Neural cell (in vitro differentiated cells): ENCODE data around the gene ADD1. TPM values are rescaled to one million over a fixed set of nuclear protein-coding genes. Genes with fewer than 3 reads are reported as not detected.

Experiments
- H2AFZ ChIP-seq: fragments of 200-600, 300-800 bp; sonication (generic), shearing (Covaris generic); 2 replicates; pipeline ENCODE4 v1.6.0; 2014; ENCODE audit warnings: low read depth, mild to moderate bottlenecking, antibody characterized with exemption, low read length, moderate library complexity
- H3F3A ChIP-seq: fragments of 200-600 bp; shearing (Covaris generic); 2 replicates; pipeline ENCODE4 v1.6.1; 2016; ENCODE audit warnings: mild to moderate bottlenecking, moderate library complexity, mixed read lengths, antibody characterized with exemption, low read length; ENCODE audit not compliant: insufficient read depth, poor library complexity, severe bottlenecking
- H3K27ac ChIP-seq: fragments of 200-600, 300-800 bp; sonication (generic), shearing (Covaris generic); 2 replicates; pipeline ENCODE4 v1.5.1; 2014; ENCODE audit warnings: mild to moderate bottlenecking, low read length, moderate library complexity
- H3K27me3 ChIP-seq: fragments of 300-800, 200-600 bp; sonication (generic), shearing (Covaris generic); 2 replicates; pipeline ENCODE4 v1.6.0; 2014; ENCODE audit warnings: mild to moderate bottlenecking, low read depth, low read length, moderate library complexity; ENCODE audit not compliant: insufficient read depth
- H3K36me3 ChIP-seq: fragments of 300-800, 200-600 bp; sonication (generic), shearing (Covaris generic); 2 replicates; pipeline ENCODE4 v1.5.1; 2014; ENCODE audit warnings: mild to moderate bottlenecking, antibody characterized with exemption, low read length, moderate library complexity; ENCODE audit not compliant: insufficient read depth
- H3K4me2 ChIP-seq: fragments of 300-800, 200-600 bp; sonication (generic), shearing (Covaris generic); 2 replicates; pipeline ENCODE4 v1.6.0; 2014; ENCODE audit warnings: mild to moderate bottlenecking, low read length
- H3K4me3 ChIP-seq: fragments of 300-800, 200-600 bp; sonication (generic), shearing (Covaris generic); 2 replicates; pipeline ENCODE4 v1.5.1; 2014; ENCODE audit warnings: mild to moderate bottlenecking, low read length, moderate library complexity
- H3K79me2 ChIP-seq: fragments of 200-600 bp; shearing (Covaris generic); replicated peaks from 2 replicates; pipeline ENCODE4 v1.6.0; 2014; ENCODE audit warnings: mild to moderate bottlenecking, low read length, moderate library complexity; ENCODE audit not compliant: insufficient read depth
- H3K9ac ChIP-seq: fragments of 300-800, 200-600 bp; sonication (generic), shearing (Covaris generic); 2 replicates; pipeline ENCODE4 v1.6.1; 2016; ENCODE audit warnings: mild to moderate bottlenecking, low read length, mixed read lengths
- H3K9me2 ChIP-seq: fragments of 200-600 bp; shearing (Covaris generic); 2 replicates; pipeline ENCODE4 v1.6.1; 2016; ENCODE audit warnings: mild to moderate bottlenecking, low read length, mixed read lengths; ENCODE audit not compliant: insufficient read depth
- H3K9me3 ChIP-seq: fragments of 200-600, 300-800 bp; sonication (generic), shearing (Covaris generic); 2 replicates; pipeline ENCODE4 v1.6.1; 2016; ENCODE audit warnings: mild to moderate bottlenecking, mixed run types, low read length, moderate library complexity, mixed read lengths
- H4K20me1 ChIP-seq: fragments of 200-600 bp; shearing (Covaris generic); 2 replicates; pipeline ENCODE4 v1.6.1; 2016; ENCODE audit warnings: mild to moderate bottlenecking, mixed run types; ENCODE audit not compliant: insufficient read depth
- CTCF ChIP-seq: fragments of 450-650 bp; IDR thresholded peaks from 2 replicates; pipeline ENCODE4 v1.5.1; 2014; ENCODE audit warnings: antibody characterized with exemption, mild to moderate bottlenecking, moderate library complexity; ENCODE audit not compliant: poor library complexity, severe bottlenecking
- EP300 ChIP-seq: fragments of 450-650 bp; conservative IDR thresholded peaks from 2 replicates; pipeline ENCODE4 v1.6.1; 2014; ENCODE audit warnings: antibody characterized with exemption, mild to moderate bottlenecking, moderate library complexity; ENCODE audit not compliant: poor library complexity, severe bottlenecking
- EZH2 ChIP-seq: fragments of 200-600, 300-800 bp; shearing (Covaris generic), sonication (generic); IDR thresholded peaks from 2 replicates; pipeline ENCODE4 v1.6.1; 2014; ENCODE audit warnings: antibody characterized with exemption, low read length, borderline replicate concordance, mild to moderate bottlenecking; ENCODE audit not compliant: insufficient read depth, poor library complexity, severe bottlenecking
- MXI1 ChIP-seq: fragments of 450-650 bp; conservative IDR thresholded peaks from 2 replicates; pipeline ENCODE4 v1.6.1; 2014; ENCODE audit warnings: antibody characterized with exemption, mild to moderate bottlenecking; ENCODE audit not compliant: poor library complexity, severe bottlenecking
- POLR2AphosphoS5 ChIP-seq: IDR thresholded peaks from 2 replicates; pipeline ENCODE4 v1.6.1; 2012
- RAD21 ChIP-seq: fragments of 450-650 bp; conservative IDR thresholded peaks from 2 replicates; pipeline ENCODE4 v1.6.1; 2014; ENCODE audit warnings: antibody characterized with exemption, mild to moderate bottlenecking, moderate library complexity
- SMC3 ChIP-seq: fragments of 450-650 bp; conservative IDR thresholded peaks from 2 replicates; pipeline ENCODE4 v1.6.1; 2014; ENCODE audit warnings: antibody characterized with exemption, mild to moderate bottlenecking, moderate library complexity; ENCODE audit not compliant: poor library complexity
- TAF1 ChIP-seq: IDR thresholded peaks from 2 replicates; pipeline ENCODE4 v1.6.1; 2012; ENCODE audit warnings: low read depth
- polyA plus RNA-seq: library from polyadenylated mRNA; depleted of rRNA; stranded (reverse); fragments of >200 nt; gene quantifications from 2 replicates; pipeline ENCODE4 v1.2.3, GENCODE V29; 2014
- TF ChIP-seq, protein P1 (sequence below): IDR thresholded peaks from 2 replicates; pipeline ENCODE4 v1.6.1; 2012; ENCODE audit warnings: borderline replicate concordance

The ADD1 gene
- polyA plus RNA-seq, 1 donor from 2014 or later = 190 TPM

GRCh38 chr4:2871466-2871865 lies 27.8 kb downstream of the ADD1 start:
- Histone ChIP-seq H3K27ac (no peak overlapping the region), H3K9me2 (no peaks in the 10 kb centered on the region), H3K79me2 (peaks cover 61% of the 10 kb centered on the region), H3K4me2 (no peak overlapping the region), H3K36me3 (no peaks in the 10 kb centered on the region), H3K9me3 (no peaks in the 10 kb centered on the region), H3K4me3 (no peak overlapping the region), H3K9ac (no peak overlapping the region), H2AFZ (no peak overlapping the region), H3K27me3 (no peaks in the 10 kb centered on the region), H4K20me1 (peaks cover 3% of the 10 kb centered on the region), H3F3A (no peaks in the 10 kb centered on the region)
- no peak for TF ChIP-seq SMC3
- TF ChIP-seq RAD21 = no peak
- TF ChIP-seq, protein P1, sequence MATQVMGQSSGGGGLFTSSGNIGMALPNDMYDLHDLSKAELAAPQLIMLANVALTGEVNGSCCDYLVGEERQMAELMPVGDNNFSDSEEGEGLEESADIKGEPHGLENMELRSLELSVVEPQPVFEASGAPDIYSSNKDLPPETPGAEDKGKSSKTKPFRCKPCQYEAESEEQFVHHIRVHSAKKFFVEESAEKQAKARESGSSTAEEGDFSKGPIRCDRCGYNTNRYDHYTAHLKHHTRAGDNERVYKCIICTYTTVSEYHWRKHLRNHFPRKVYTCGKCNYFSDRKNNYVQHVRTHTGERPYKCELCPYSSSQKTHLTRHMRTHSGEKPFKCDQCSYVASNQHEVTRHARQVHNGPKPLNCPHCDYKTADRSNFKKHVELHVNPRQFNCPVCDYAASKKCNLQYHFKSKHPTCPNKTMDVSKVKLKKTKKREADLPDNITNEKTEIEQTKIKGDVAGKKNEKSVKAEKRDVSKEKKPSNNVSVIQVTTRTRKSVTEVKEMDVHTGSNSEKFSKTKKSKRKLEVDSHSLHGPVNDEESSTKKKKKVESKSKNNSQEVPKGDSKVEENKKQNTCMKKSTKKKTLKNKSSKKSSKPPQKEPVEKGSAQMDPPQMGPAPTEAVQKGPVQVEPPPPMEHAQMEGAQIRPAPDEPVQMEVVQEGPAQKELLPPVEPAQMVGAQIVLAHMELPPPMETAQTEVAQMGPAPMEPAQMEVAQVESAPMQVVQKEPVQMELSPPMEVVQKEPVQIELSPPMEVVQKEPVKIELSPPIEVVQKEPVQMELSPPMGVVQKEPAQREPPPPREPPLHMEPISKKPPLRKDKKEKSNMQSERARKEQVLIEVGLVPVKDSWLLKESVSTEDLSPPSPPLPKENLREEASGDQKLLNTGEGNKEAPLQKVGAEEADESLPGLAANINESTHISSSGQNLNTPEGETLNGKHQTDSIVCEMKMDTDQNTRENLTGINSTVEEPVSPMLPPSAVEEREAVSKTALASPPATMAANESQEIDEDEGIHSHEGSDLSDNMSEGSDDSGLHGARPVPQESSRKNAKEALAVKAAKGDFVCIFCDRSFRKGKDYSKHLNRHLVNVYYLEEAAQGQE = no peak
- TF ChIP-seq MXI1 = no peak
- TF ChIP-seq POLR2AphosphoS5 = no peak
- no peak for TF ChIP-seq EP300
- TF ChIP-seq CTCF = no peak
- TF ChIP-seq EZH2 = no peak
- TF ChIP-seq TAF1 = no peak

GRCh38 chr4:2871911-2872310 lies 28.3 kb downstream of the ADD1 start:
- Histone ChIP-seq H3K4me3 (no peak overlapping the region), H4K20me1 (peaks cover 3% of the 10 kb centered on the region), H3K79me2 (peaks cover 62% of the 10 kb centered on the region), H2AFZ (no peak overlapping the region), H3K9me3 (no peaks in the 10 kb centered on the region), H3K36me3 (no peaks in the 10 kb centered on the region), H3F3A (no peaks in the 10 kb centered on the region), H3K27ac (no peak overlapping the region), H3K9ac (no peak overlapping the region), H3K27me3 (no peaks in the 10 kb centered on the region), H3K4me2 (no peak overlapping the region), H3K9me2 (no peaks in the 10 kb centered on the region)
- TF ChIP-seq POLR2AphosphoS5 (no peak), CTCF (no peak), MXI1 (no peak), EZH2 (no peak), SMC3 (no peak), EP300 (no peak), TAF1 (no peak), RAD21 (no peak)
- TF ChIP-seq, protein P1 = no peak
